Nephron progenitor cell (in vitro differentiated cells): ENCODE results near the gene BRI3.
"Not testable (repeated sequence)": the region's sequence is repeated elsewhere in the genome, so short reads cannot be mapped to it uniquely, and the experiment has no call there.

Experiments used
- DNase-seq: peaks from one replicate; pipeline ENCODE4 v3.0.0; 2021
- H3K27ac Mint-ChIP-seq: 2 replicates; pipeline ENCODE4 v1.8.0; 2021; ENCODE audit warnings: mild to moderate bottlenecking, moderate library complexity, mixed read lengths
- H3K27me3 Mint-ChIP-seq: 2 replicates; pipeline ENCODE4 v1.8.0; 2021; ENCODE audit warnings: mild to moderate bottlenecking, low read depth, mixed read lengths; ENCODE audit not compliant: poor library complexity
- H3K36me3 Mint-ChIP-seq: 2 replicates; pipeline ENCODE4 v1.8.0; 2021; ENCODE audit warnings: low read depth, mixed read lengths
- H3K4me1 Mint-ChIP-seq: 2 replicates; pipeline ENCODE4 v1.8.0; 2021; ENCODE audit warnings: mixed read lengths
- H3K4me3 Mint-ChIP-seq: 2 replicates; pipeline ENCODE4 v1.8.0; 2021; ENCODE audit warnings: mild to moderate bottlenecking, moderate library complexity, mixed read lengths
- H3K9me3 Mint-ChIP-seq: 2 replicates; pipeline ENCODE4 v1.8.0; 2021; ENCODE audit warnings: mild to moderate bottlenecking, moderate library complexity, mixed read lengths
- CTCF ChIP-seq: fragments of 200-600 bp; sonication (generic); IDR thresholded peaks from 2 replicates; pipeline ENCODE4 v1.5.0; 2021; ENCODE audit warnings: antibody characterized with exemption

BRI3 gene

DNA sequence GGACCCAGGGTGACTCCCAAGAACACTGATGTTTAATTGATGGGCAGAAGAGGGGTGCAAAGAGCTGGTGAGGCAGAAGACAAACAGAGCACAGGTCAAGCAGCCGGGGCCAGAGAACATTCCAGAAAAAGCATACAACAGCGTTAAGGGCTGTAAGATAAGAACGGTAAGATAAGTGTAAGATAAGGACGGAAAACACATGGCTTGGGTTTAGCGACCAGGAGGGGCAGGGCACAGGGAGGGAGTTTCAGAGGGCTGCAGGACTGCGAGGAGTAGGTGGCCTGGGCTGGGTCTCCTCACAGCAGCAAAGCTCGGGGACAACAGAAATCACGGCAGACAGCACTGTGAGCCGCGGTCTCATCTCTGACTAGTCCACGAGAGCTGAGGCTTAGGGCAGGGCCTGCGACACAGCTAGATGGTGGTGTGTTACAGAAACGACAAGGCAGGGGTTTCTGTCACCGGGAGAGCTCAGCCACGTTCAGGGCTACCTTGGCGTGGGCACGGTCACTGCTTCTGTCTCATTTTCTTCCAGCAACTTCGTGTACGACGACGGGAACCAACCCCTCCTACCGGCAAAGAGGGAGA, 24.6 kb downstream of the BRI3 start:
- peaks cover 2% of the 10 kb centered on the region for H3K27me3 Mint-ChIP-seq
- H3K36me3 Mint-ChIP-seq = peaks cover 63% of the 10 kb centered on the region
- peaks cover 37% of the 10 kb centered on the region for H3K4me1 Mint-ChIP-seq
- H3K4me3 Mint-ChIP-seq = no peak overlapping the region
- H3K27ac Mint-ChIP-seq = peak overlapping the region; percentile 73
- TF ChIP-seq CTCF = no peak
- H3K9me3 Mint-ChIP-seq = no peaks in the 10 kb centered on the region
- DNase-seq = no peak

DNA sequence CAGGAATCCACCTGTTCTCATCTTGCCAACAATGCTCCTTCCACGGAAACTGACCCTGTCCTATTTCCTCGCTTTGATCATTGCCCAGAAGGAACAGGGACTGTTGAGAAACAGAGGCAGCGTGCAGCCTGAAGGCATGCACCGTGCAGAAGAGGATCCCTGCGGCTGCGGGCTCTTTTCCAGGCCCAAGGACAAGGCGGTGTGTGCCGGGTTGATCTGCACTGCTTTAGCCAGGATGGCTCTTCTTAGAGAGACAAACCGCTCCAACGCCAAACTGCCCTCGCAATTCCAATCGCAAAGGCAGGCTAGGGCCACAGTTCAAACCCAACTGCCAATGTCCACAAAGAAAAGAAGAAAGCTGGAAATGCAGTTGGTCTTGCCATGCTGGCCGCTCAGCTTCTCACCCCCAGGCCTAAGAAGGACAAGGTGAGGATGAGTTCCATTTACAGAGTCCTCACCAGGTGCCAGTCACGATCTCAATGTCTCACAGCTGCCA, 26.5 kb downstream of the BRI3 start:
- Mint-ChIP-seq H3K27me3 (no peaks in the 10 kb centered on the region), H3K4me3 (no peak overlapping the region), H3K36me3 (peaks cover 65% of the 10 kb centered on the region), H3K27ac (no peak overlapping the region), H3K9me3 (no peaks in the 10 kb centered on the region), H3K4me1 (peaks cover 21% of the 10 kb centered on the region)
- no peak for TF ChIP-seq CTCF
- no peak for DNase-seq

DNA sequence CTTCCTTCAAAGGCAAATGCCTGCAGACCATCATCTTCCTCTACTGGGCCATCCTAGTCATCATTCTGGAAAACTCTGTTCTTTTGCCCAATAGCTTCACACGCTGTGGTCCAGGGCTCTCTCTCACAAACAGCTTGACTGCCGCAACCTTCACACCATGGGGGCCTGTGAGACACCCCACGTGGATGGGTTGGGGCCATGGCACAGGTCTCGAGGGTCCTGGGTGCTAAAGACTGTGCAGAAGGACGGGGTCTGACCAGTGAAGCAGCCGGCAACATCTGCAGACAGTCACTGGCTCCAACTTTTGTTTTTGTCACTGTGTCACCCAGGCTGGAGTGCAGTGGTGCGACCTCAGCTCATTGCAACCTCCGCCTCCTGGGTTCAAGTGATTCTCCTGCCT, 28.1 kb downstream of the BRI3 start:
- Mint-ChIP-seq H3K4me3 (no peak overlapping the region), H3K4me1 (peaks cover 6% of the 10 kb centered on the region), H3K9me3 (no peaks in the 10 kb centered on the region), H3K36me3 (peaks cover 63% of the 10 kb centered on the region), H3K27ac (no peak overlapping the region), H3K27me3 (no peaks in the 10 kb centered on the region)
- no peak for TF ChIP-seq CTCF
- no peak for DNase-seq

DNA sequence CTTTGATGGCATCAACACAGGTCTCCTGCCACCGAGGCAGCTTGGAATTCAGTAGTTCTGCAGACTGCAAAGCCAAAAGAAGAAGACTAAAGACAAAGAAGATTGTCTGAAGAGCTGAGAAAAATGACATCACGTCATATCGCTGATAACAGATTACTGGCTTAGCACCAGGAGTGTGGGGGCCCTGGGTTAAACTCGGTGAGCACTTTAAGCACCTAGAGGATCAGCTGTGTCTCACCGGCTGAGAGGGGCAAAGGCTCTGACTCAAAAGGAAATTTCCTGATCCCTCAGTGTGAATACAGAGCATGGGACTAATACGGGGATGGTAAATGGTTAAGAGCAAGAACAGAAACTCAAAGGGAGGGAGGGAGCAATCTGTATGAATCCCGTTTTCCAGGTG, 30.7 kb downstream of the BRI3 start:
- Mint-ChIP-seq H3K4me3 (no peak overlapping the region), H3K27ac (no peak overlapping the region), H3K4me1 (no peaks in the 10 kb centered on the region), H3K9me3 (peaks cover 15% of the 10 kb centered on the region), H3K36me3 (peaks cover 73% of the 10 kb centered on the region), H3K27me3 (no peaks in the 10 kb centered on the region)
- TF ChIP-seq CTCF = no peak
- DNase-seq = no peak

GRCh38 chr7:98314469-98314868, 33.0 kb downstream of the BRI3 start:
- Mint-ChIP-seq H3K36me3 (peaks cover 64% of the 10 kb centered on the region), H3K9me3 (peaks cover 25% of the 10 kb centered on the region), H3K27ac (peak overlapping the region; percentile 59), H3K27me3 (no peaks in the 10 kb centered on the region), H3K4me3 (no peak overlapping the region), H3K4me1 (no peaks in the 10 kb centered on the region)
- no peak for TF ChIP-seq CTCF
- DNase-seq = no peak

DNA sequence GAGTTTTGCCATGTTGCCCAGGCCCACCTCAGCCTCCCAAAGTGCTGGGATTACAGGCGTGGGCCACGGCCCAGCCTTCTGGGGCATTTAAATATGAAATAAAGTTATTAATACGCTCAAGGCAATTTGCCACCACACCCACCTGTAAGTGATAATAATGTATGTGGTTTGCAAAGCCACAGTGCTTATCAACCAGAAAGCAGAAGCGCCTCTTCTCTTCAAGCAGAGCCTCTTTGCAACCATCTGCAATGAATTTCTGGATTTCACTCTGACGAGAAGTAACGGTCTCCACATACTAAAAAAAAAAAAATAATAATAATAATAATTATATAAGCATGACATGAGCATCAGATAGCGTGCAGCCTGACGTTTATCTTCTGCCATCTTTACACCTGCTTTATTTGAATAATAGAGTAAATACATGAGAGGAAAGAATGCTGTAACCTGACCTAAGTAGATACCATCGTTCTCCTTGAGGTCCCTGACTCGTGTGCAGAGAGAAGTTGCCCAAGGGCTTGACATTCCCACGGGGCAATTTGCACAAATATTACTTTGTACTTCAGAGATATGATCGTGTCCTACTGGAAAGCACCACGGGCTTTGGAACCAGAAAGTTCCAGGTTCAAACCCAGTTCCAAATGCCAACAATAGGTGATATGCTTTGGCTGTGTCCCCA, 34.0 kb downstream of the BRI3 start:
- H3K9me3 Mint-ChIP-seq = peaks cover 25% of the 10 kb centered on the region
- DNase-seq = no peak
- no peak overlapping the region for H3K4me3 Mint-ChIP-seq
- H3K27me3 Mint-ChIP-seq = no peaks in the 10 kb centered on the region
- H3K27ac Mint-ChIP-seq = no peak overlapping the region
- H3K4me1 Mint-ChIP-seq = no peaks in the 10 kb centered on the region
- H3K36me3 Mint-ChIP-seq = peaks cover 59% of the 10 kb centered on the region
- TF ChIP-seq CTCF = no peak

DNA sequence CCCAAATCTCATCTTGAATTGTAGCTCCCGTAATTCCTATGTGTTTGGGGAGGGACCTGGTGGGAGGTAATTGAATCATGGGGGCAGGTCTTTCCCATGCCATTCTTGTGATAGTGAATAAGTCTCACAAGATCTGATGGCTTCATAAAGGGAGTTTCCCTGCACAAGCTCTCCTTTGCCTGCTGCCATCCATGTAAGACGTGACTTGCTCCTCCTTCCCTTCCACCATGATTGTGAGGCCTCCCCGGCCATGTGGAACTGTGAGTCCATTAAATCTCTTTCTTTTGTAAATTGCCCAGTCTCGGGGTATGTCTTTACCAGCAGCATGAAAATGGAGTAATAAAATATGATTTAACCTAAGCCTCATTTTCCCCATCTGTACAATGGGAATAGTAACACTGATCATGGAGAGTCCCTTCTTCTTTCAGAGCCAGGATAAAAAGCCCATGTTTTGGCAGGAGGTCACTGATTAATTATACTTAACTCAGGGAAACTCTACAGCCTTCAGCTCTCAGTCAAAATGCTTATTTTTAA, 34.6 kb downstream of the BRI3 start:
- Mint-ChIP-seq H3K36me3 (peaks cover 56% of the 10 kb centered on the region), H3K27ac (peak overlapping the region; percentile 11), H3K9me3 (peaks cover 25% of the 10 kb centered on the region)
- H3K4me3 Mint-ChIP-seq, DNase-seq, H3K4me1 Mint-ChIP-seq, H3K27me3 Mint-ChIP-seq: not testable (repeated sequence)
